HG03575 (cell line): Measurements from ENCODE around the gene GRAMD2B.

Source experiments
- ATAC-seq: cut with Tn5 transposase; IDR thresholded peaks from one replicate; pipeline ENCODE4 v1.9.1; 2021; ENCODE audit not compliant: unreplicated experiment, insufficient number of reproducible peaks, low FRiP score; ENCODE audit errors: extremely low read depth

GRAMD2B gene

DNA sequence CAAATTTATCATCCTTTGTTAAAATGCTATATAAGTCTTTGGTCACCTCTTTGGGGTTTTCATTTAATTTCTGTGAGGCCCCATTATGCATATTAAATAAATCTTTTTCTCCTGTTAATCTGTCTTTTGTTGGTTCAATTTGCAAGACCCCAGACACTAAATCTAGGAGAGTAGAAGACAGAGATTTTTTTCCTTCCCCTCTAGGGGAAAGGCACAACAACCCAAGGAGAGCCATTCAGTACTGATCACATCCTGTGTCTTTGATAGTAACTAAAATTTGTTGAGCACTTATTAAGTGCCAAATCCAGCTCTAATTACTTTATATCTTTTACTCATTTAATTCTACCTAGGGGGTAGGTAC lies 97.4 kb downstream of the GRAMD2B start:
- no peak for ATAC-seq

DNA sequence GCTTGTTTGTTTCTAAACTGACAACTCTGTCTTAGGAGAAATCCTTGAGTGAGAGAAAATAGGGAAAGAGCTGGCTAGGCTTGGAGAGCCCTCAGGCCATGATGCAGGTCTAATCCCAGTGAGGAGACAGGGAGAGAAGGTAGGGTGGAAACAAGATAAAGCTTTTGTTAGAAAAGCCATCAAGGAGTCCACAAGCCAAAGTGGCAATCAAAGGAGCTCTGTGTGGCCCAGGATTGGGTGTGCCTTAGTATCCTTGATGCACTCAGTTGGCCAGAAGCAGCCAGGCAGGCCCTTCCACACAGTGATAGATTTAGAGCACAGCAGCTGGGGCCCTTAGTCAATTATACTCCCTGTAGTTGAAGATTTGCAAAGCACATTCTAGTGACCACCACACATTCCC lies 97.9 kb downstream of the GRAMD2B start:
- no peak for ATAC-seq

DNA sequence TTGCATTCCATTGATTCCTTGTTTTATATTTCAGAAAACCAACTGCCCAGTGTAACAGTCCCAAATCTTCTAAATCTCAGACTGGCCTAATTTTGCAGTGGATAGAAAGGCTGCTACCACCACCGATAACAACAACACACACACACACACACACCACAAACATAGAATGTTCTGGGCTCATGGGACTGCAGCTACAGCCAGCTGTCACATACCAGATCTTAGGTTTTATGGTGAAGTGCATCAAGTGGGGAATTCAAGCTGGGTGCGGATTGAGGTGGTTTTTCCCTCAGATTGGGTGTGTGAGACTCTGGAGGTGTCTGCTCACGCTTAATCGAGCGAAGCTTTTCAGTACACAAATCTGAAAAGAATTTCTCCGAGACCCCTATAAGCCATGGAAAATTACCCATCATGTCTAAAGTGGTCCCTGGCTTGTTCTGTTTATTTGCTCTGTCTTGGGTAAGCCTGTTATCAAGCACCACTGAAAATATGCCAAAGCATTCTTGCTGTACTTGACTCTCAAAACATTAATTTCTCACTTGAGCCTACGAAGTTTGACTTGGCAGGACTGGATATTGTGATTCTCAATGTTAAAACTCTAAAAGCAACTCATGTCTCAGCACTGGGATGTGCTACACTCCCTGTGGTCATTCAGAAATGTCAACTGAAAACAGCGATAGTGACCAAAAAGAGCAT lies 100.8 kb downstream of the GRAMD2B start:
- ATAC-seq: no peak

DNA sequence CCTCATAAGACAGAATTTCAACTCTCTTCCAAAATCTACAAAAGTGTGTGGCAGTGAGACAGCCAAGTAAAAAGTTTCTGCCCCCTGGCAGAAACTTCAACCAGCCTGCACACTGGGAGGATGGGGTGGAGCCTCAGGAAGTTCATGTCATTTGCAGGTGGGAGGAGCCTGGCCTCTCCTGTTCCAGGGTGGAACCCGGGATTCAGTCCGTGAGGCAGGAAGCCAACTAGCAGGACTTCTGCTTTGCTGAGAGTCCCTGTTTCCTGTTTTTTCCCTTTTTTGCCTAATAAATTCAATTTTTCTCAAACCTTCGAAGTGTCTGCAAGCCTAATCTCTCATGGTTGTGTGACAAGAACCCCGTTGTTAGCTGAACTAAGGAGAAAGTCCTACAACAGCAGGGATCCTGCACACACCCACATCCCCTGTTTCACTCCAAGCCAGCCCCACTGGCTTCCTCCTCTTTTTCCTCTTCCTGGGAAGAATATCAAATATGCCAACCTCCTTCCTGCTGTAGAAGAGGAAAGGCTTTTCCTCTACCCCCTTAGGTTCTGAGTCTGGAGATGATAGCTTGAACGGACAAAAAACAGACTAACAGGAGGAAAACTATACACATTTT lies 102.5 kb downstream of the GRAMD2B start:
- ATAC-seq: no peak

DNA sequence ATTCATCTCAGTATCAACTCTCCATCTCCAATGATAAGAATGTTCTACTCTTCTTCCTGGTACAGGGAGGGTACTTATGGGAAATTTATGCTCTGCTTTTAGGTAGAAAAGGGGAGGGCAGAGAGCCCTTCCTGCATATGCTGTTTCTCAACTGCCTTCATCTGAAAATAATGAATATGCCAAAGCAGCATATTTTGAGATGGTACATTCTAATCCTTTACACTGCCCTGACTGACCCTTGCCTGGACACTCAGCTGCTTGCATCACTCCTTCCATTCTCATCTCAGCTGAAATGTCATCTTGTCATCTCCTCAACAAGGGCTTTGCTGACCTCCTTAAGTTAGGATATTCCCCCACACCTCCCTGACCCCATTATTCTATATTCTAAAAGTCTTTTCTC lies 103.3 kb downstream of the GRAMD2B start:
- no peak for ATAC-seq

DNA sequence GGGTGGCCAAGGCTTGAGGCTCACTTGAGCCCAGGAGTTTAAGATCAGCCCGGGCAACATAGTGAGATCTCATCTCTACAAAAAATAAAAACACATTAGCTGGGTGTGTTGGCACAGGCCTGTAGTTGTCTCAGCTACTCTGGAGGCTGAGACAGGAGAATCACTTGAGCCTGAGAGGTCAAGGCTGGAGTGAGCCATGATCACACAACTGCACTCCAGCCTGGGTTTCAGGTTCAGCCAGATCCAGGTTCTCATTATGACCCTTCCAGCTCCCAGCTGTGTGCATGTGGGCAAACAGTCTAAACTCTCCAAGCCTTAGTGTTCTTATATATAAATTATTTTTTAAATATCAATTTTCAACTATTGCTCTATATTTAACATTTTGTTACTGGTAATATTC lies 103.9 kb downstream of the GRAMD2B start:
- ATAC-seq: no peak

DNA sequence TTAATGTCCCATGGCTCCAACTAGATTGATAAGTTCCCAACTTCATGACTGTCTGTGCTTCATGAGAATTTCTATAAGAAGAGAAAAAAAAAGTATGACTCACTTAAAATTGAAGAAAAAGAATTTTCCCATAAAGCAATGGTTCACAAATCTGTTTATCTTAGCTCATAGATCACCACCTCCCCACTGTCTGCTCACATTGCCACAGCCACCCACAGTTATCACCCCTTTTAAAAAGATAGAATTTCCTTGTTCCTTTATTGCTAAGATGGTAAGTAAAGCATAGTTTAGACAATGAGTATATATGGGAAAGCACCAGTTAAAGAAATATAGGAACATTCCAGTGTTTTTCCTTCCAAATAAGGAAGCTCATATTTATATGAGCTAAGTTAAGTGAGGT lies 104.7 kb downstream of the GRAMD2B start:
- ATAC-seq: no peak

DNA sequence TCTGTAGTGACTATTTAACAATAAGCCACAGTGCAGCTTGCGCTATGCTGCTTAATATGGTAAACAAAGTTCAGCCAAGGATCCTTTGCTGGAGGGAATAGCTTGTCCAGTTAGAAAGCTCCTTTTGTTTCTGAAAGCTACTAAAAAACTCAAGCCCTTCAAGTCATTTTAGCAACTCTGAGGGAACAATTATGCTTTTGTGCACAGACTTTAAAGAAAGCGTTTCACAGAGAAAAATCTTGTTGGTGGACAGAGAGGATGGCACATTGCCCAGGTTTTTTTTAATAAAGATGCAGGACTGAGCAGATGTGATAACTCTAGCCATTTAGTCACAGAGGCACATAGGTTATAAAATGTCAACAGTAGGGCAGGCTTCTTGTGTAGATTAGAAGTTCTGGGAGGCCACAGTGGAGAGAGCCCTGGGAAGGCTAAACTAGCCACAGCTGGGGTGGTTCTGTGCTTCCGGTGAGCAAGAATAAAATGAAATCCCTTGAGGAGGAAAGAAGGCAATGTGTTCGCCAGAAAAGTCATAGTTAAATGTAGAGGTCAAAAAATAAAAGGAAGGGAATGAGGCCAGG lies 108.4 kb downstream of the GRAMD2B start:
- ATAC-seq: no peak

DNA sequence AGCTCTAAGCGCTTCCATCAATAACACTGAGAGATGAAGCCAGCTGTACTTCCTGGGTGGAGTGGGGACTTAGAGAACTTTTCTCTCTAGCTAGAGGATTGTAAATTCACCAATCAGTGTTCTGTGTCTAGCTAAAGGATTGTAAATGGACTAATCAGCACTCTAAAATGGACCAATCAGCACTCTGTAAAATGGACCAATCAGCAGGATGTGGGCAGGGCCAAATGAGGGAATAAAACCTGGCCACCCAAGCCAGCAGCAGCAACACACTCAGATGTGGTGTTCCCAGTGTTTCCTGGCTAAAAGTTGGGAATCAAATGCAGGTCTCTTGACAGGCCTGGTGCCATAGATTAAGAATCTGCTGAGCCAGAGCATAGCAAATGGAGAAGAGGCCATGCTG lies 111.3 kb downstream of the GRAMD2B start:
- no peak for ATAC-seq

DNA sequence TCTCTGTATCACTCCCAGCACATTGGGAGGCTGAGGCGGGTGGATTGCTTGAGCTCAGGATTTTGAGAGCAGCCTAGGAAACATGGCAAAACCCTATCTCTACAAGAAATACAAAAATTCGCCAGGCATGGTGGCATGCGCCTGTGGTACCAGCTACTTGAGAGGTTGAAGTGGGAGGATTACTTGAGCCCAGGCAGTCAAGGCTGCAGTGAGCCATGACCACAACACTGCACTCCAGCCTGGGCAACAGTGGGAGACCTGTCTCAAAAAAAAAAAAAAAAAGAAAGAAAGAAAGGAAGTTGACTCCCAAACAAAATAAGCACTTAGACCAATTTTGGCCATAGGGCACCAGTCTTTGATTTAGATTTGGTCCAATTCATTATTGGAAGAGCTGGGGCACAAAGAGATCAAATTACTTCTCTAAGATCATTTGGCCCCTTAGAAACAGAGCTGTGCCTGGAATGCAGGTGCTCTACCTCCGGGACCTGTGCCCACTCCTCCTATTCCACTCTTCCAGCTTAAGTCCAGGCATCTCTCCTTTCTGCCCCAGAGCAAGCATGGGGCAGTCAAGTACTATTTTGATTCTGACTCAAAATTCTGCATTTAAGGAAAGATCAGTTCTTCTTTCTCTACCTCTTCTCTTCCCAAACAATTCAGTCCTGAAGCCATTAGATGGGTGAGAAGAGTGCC lies 112.8 kb downstream of the GRAMD2B start:
- no peak for ATAC-seq

DNA sequence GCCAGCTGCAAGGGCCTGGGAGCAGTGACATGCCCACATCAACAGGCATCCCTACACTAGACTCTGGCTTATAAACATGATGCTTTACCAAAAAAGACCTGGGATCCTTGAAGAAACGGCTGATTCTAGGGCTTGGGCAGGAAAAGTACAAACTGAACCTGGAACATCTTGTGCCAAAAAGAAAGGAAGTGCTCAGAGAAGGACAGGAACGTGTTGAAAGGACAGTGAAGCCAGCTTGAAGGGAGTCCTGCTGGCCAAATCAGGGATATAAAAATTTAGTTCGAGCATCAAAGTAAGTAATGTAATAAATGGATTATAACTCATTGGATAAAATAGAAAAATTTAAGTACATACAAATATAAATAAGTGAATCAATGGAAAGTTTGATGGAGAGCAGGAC lies 113.7 kb downstream of the GRAMD2B start:
- ATAC-seq: no peak

DNA sequence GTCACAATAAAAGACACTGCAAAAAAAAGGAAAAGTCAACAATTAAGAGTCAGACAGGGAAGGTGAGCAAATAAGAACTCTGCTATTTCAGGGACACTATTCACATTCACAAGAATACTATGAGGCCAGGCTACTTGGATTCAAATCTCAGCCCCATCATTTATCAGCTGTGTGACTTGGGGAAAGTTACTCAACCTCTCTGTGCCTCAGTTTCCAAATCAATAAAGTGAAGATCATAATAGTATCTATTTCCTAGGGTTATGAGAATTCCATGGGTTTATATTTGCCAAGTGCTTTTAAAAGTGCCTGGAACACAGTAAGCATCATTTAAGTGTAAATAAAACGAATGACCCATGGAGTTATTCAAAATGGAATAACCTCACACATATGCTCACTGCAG lies 115.4 kb downstream of the GRAMD2B start:
- no peak for ATAC-seq

DNA sequence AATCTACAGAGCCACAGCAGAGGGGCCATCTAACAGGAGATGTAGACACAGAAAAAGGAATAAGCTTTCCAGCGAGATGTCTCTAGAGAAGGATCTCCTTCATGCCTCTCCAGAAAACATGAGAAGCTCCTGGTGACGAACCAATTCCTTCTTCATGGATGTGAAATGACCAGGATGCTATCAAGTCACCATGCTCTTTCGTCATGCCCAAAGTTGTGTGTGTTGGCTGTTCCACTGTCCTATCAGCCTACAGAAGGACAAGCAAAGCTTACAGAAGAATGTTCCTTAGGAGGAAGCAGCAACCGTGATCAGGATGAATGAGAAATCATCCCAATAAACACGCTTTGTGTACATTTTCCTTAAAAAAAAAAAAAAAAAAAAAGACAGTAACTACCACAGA lies 117.4 kb downstream of the GRAMD2B start:
- no peak for ATAC-seq

DNA sequence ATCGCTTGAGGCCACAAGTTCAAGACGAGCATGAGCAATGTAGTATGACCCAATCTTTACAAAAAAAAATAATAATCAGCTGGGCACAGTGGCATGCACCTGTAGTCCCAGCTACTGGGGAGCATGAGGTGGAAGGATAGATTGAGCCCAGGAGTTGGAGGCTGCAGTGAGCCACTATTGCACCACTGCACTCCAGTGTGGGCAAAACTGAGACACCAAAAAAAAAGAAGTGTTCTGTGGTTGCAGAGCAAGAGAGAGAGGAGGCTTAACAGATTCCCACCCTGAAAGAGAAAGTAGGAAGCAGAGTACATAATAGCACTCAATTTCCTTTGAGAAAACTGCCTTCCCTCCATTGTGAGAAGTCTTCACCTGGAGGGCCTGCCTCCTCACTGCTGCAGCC lies 119.2 kb downstream of the GRAMD2B start:
- peak; percentile 38 for ATAC-seq

DNA sequence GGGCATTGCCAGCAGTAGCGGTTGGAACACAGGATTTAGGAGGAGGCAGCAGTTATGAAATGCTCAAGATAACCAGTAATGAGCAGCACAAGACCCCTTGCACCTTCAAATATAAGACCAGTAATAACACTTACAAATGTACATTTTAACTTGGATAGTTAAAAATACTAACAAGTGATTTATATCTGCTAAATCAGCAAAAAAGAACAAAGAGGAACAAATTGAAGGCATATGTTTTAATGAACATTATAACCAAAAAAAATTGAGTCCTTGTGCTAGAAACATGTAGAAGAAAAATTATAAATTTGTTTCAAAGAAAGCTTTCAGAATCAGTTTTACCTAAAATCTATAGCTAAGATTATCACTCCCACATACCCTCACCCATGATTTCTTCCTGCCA lies 119.8 kb downstream of the GRAMD2B start:
- ATAC-seq: no peak

DNA sequence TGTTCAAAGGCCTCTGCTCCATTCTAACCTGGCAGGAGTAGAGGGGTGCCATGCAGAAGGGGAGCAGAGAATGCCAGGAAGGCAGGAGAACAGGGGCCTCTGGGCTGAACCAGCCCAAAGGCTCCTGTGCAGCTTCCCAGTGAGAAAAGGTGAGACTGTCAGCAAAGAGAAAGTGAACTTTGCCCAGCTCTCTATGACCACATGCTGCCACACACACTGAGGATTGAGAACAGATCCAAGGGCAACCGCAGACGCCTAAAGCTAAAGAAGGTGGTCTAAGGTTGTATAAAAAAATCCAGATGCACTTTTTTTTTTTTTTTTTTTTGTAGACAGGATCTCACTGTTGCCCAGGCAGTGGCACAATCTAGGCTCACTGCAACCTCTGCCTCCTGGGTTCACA lies 120.5 kb downstream of the GRAMD2B start:
- no peak for ATAC-seq
